NCI-H1694 treated with DMSO at 0.1 percent for 48 hours (cell line): Measurements from ENCODE around the gene SS18.

Experiments
- DNase-seq: peaks from one replicate; lab custom pipeline; 2025; lab: John Stamatoyannopoulos, UW

Gene SS18

DNA sequence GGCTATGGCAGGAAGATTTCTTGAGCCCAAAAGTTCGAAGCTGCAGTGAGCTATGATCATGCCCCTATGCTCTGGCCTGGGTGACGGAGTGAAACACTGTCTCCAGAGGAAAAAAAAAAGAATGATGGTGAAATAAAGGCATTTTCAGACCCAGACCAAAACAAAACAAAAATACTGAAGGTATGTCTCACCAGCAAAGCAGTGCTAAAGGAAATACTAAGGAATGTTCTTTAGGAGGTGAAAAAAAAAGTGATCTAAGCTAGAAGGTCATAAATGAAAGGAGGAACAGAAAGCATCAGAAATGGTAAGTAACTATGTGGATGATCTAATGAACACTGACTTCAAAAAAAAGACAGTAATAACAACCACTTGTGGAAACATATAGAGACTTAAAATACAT lies 18.7 kb downstream of the SS18 start:
- DNase-seq: no peak

DNA sequence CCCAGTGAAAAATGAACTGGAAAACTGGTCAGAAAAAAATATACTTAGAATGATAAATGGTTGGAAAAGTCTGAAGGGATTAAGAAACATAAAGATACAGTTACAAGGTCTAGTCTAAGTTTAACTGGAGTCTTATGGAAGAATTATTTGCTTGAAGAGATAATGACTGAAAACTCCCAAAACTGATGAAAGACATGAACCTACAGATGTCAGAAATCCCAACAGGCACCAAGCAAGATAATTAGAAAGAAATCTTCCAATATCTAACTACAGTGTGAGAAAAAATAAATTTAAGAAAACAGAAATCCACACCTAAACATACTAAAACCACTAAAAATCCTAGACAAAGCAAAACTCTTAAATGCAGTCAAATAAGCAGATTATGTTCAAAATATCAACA lies 19.4 kb downstream of the SS18 start:
- DNase-seq: no peak

DNA sequence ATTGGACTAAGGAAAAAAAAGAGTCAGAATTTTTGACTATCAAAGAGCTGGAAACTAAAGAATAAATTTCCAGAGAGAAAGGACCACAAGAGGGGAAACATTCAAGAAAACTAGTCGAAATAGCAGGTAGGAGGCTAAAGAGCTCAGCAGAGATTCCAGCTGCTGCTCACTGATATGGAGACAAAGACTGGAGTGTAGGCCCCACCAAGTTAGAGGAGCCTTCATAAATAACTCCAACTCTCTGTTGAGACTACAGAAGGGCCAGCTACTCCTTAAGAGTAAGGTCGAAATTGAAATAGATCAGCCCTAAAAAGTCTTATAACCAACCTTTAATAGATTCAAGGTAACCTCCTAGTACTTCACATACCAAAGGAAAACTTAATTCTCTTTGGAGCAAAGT lies 31.1 kb downstream of the SS18 start:
- no peak for DNase-seq

DNA sequence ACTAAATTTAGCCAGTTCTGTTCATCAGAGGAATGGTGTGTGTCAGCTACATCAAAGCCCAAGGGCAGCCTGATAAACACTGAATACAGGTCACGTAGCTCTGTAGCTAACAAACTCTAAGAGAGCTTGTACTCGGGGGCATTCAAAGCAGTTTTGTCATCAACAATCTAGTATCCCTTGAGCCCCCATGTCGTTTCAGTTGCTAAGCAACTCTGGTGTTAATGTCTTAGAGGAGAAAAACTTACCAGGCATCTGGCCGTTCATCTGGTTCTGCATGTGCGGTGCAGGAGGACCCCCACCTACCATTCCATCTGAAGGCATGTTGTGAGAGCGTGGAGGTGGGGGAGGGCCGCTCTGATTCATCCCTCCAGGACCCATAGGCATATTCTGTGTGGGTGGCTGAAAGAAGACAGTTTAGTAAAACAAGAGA lies 33.1 kb downstream of the SS18 start:
- DNase-seq: no peak

DNA sequence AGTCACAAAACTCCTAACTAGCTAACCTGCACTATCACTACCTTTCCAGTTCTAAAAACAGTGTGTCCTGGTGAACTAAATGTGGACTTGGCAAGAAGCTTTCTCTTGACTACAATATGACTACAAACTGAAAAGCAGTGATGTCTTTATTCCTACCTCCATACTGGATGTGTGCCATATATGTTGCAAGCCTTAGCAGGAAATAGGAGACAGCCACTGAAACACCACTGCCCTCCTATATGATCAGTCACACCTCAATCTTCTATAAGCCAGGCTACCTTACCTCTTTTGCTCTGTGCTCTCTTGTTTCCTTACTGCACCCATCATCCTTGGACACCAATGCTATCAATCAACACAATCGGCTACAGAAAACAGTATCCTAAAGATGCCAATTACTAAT lies 34.1 kb downstream of the SS18 start:
- no peak for DNase-seq

DNA sequence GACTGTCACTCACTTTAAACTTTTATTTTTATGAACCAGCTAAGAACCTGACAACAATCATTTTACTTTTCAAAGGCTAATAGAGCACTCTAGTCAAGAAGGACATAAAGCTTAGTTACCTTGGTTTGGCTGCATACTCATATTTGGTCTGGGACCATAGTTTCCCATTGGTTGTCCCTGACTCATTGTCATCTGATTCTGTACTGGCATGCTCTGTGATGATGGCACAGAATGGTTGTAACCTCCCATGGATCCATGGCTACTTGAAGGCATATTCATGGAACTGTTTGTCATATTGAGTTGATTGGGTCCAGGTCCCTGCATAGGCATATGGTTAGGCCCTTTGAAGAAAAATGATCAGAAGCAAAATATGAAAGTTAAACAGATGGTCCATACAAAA lies 37.9 kb downstream of the SS18 start:
- DNase-seq: no peak

DNA sequence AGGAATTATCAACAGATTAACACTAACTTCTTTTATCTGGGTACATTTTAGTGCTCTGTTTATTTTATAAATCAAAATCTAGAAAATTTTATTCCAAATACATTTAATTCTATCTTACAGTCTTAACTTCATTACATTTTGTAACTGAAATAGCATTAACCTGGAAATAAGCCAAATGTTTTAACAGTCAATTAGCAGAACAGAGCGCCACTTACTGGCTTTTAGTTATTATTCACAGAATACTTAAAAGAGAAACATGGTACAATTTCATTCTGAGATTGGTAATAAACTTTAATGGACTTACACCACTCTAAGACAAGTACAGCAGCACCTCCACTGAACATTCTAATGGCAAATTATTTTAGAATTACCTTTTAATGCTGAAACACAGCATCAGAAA lies 38.6 kb downstream of the SS18 start:
- peak; percentile 16 for DNase-seq

DNA sequence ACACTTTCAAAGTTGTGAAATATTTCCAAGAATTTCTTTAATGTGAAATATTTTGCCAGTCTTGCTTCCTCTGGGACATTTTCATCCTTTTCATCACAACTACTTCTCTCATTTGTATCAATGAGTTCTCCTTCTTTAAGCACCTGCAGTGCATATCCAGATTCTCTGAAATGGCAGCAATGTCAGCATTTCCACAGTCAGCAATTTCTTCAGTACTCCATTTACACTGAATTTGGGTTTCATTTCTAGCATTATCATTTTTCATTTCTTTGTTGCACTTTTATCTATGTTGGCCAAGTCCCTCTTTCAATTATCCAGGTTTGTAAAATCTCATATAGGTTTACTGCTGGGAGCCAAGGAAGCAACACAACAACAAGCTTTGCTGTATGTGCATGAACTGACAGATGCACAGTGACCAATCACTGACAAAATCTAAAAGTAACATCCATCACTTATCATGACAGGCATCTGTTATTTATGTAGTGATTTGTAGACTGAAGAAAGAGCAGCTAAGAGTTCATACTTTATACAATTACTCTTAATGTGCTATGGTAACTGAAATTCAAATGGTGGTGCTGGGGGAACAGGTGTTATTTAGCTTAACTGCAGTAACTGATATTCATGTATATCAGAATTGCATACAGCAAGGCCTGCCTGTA lies 43.9 kb downstream of the SS18 start:
- DNase-seq: no peak

DNA sequence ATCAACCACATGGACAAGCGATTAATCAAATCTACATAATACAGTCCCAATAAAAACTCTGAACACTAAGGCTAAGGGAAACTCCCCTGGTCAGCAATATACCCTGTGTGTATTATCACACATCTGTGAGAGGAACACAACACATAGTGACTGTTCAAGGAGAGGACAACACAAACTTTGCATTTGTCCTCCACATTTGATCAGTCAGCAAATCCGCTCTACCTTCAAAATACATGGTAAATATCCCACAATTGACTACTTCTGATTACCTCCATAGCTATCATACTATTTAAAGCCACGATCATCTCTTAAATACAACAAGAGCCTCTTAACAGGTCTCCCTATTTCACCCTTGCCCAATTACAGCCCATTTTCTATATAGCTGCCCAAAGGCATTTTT lies 45.6 kb downstream of the SS18 start:
- DNase-seq: no peak

DNA sequence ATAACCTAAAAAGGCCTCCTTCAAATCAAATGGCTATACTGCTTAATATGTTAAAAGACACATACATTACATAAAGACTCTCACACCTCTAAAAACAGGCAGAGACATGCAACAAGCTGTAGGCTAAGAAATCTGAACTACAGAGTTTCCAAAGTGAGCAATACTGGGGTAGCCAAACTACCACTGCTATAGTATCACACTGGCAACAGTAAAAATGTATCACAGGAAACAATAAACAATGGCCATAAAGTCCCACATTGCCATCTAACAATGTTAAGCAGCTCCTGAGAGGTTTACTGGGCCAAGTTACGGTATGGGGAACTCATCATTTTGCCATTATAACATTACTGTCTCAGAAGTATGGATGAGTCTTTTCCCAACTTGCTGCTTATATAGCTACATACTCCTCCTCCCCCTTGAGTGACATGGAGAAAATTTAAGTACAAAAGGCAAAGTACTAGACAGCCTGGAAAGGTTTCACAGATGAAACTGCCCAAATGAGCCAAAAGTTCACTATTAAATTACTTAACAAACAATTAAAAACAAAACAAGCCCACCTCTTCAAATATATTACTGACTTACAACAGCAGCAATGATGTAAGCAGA lies 50.3 kb downstream of the SS18 start:
- no peak for DNase-seq

DNA sequence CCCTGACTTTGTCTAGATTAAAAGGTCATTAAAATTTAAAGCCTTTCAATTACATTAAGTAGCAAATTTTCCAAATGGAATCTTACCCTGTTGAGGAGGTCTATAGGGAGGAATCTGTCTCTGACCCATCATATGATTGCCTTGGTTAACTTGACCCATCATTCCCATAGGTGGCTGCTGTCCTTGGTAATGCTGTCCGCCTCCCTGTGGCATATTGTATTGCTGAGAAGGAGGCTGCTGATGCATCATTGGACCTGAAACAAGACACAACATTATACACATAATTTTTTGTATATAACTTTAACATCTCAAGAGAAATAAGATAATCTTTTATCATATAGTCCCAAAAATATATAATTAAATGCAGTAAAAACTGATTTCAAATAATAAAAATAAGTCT lies 51.2 kb downstream of the SS18 start:
- no peak for DNase-seq

DNA sequence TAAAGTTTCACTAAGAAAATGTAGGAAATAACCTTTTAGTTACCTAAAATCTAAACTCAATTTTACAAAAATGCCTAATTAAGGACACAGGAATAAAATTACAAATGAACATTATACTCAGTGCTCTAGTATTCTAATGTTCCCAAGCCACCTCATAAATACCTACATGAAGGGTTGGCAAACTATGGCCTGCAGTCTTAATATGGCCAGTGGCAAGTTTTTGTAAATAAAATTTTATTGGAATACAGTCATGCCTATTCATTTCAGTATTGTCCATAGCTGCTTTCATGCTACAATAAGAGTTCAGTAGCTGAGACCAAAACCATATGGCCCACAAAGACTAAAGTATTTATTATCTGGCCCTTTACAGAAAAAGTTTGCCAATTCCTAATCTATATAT lies 53.8 kb downstream of the SS18 start:
- no peak for DNase-seq

DNA sequence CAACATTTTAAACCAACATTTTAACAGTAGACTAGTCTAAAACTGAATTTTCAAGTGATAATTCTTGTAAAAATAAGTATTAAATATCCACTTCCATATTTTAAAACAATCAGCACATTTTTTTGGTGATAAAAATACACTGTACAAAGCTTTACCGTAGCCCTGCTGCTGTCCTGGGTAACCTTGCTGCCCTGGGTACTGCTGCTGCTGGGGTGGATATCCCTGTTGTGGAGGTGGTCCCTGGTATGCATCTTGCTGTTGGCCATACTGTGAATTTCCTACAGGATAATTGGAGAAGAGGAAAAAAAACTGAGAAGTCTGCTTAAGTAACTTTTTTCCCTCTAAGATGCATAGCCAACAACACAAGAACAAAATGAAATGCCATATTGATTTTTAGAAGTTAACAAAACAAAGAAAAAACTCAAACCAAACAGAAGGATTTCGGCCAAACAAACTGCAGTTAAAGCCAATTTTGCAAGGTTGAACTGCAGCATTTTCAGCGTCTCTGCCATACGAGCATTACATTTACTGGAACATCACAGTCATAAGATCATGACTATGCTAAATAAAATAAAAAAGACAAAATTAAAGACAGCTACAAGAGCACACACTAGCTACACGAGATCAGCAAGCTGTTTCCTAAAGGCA lies 55.4 kb downstream of the SS18 start:
- DNase-seq: no peak

DNA sequence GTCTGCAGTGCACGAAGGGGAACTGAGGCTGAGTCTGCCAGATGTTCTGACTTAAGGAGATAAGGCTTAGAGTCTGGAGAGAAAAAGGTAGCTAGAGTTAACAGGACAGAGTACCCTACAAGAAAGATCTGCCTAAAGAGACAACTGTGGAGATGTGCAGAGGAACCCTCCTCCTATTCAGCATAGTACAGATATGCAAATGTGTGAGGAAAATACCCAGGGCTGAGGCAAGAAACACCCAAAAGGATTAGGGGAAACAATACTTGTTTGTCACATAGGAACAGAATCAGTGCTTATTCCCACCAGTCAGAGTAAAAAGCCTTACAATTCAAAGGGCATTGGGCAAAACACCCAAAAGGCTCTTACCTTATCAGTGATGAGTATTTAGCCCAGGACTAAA lies 67.8 kb downstream of the SS18 start:
- DNase-seq: no peak

DNA sequence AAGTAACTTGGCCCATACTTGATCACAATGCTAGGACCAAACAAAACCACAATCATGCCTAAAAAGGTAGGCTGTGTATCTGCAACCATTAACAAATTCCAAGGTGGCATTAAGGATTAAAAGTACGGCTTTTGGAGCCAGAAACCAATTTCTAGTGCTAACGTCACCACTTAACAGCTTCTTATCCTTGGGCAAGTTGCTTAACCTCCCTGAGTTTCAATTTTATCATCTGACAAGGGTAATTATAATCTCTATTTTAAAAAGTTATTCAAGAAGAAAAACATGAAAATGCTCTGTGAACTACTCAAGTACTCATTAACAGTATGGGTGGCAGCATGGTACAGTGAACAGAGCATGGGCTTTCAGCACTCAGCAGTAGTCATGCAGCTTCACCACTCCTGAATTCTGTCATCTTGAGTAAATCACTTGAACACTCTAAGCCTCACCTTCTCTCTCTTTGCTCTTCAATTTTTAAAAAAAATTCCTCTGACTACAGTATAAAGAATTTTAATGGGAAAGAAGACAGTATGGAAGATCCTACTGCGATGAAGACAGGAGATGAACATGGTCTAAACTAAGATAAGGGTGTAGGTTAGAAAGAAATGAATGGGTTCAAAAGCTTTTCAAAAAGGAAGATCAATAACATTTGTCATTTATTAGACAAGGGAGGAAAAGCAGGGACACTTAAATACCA lies 69.2 kb downstream of the SS18 start:
- no peak for DNase-seq

DNA sequence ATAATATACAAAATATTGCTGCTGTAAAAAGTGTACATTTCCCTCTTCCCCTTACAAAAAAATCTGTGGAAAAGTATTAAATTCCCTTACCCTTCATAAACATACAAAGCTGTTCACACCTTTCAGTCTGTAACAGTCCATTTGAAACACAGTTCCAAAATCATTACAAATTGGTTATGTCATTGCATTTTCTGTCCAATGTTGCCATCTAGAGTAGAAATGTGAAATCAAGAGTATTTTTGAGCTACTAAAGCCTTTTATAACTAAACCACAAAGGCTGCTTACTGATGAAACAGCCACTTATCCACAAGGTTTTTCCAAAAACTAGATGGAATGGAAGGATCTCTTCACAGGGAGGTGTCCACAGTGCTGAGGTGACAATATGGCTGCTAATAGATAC lies 72.5 kb downstream of the SS18 start:
- DNase-seq: peak; percentile 8

DNA sequence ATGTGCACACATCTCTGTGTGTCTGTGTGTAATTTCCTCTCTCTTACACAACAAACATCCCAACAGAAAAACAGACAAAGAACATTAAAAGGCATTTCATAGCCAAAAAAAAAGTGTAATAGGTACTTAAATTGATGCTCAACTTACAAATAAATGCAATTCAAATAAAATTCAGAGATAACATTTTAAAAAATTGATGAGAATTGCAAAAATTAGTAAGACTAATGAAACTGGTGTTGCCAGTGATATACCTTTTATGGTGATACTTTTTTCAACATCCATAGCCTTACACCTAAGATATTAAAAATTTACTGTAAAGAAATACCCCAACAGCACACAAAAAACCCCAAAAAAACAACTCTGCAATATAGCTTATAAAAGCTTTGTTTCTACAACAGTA lies 76.0 kb downstream of the SS18 start:
- no peak for DNase-seq

DNA sequence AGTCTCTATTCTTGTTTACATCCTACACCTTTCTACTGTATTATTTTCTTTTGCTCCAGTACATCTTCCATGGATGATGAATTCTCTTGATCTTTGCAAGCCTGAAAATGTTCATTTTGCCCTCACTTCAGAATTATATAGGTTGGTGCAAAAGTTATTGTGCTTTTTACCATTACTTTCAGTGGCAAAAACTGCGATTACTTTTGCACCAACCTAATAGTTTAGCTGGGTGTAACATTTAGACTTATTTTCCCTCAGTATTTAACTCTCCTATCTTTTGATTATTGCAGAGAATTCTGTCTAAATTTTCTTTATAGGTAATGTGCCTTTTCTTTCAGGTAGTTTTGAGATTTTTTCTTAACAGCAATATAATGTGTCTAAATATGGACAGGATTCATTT lies 81.8 kb downstream of the SS18 start:
- no peak for DNase-seq

DNA sequence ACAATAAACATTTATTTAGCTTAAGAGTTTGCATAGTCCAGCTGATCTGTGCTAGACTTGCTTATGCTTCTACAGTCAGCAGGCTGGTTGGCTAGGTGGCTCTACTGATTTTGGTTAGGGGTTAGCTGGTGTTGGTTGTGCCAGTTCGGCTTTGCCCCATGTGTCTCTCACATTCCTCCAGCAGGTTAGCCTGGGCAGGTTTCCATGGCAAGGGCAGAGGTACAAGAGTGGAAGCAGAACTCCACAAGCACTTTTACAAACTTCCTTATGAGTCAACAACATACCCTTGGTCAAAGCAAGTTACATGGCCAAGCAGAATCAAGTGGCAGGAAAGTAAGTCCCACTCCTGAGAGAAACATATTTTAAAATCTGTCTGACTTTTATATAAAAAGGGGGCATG lies 82.3 kb downstream of the SS18 start:
- DNase-seq: no peak

DNA sequence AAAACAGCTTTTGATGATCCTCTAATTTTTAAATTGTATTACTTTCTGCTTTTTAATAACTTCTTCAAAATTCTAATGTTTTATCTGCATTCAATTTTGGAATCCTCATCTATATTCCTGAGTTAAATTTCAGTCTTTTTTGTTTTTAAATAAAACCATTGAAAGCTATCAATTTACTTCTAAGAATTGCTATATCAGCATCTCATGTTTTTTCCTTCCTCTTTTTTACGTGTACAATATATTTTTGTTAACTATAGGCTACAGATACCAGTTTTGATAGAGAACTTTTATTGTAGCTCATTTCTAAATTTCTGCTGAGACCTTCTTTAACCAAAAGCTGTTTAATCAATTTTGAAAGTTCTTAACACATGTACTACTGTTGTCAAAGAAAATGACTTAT lies 84.5 kb downstream of the SS18 start:
- DNase-seq: no peak

DNA sequence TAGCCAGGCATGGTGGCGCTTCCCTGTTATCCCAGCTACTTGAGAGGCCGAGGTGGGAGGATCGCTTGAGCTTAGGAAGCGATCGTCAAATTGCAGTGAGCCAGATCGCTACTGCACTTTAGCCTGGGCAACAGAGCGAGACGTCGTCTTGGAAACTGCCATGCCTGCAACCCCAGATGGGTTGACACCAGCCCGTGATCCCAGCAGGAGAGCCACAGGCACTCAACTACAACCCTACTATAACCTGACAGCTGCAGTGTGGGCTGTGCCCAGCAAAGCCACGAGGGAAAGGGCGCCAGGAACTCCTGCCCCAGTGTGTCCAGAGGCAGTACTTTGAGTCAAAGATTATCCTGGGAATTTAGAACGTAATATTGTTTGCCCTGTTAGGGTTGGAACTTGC lies 85.6 kb downstream of the SS18 start:
- no peak for DNase-seq

DNA sequence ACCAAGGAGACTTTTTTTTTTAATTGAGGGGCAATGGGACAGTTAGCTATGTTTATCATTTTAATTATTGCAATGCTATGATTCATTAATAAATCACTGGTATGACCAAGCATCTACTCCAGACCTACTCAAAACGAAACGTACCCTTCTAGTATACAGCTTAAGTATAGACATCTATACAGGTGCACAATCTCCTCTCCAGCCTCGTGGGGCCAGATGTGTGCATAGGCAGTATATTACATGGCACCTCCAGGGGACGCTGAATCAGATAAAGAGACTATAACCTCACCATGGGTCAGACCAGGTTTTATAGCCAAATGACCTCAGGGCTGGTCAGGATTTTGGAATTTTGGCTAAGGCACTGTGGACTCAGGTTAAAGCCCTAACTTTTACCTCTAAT lies 86.6 kb downstream of the SS18 start:
- no peak for DNase-seq

DNA sequence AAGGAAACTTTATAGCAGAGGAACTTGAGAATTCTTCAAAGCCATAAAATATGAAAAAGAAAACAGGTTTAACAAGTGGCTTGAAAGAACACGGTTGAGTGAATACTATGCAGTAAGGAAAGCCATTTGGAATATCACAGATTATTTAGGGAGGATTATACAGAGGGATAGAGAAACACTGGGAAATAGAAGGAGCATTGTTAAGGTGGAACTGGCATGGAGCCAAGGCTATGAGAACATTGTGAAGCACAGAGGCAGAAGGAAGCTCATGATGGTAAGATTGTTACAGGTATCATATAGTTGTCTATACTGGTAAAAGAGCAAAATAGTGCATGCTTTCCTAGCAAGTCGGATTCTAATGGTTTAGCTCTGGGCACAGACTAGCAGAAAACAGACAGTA lies 87.1 kb downstream of the SS18 start:
- no peak for DNase-seq
